ENCODE measurements around the gene ADAP1. TPM values are rescaled to one million over a fixed set of nuclear protein-coding genes. Genes with fewer than 3 reads are reported as not detected.

Gene ADAP1
- total and polyA plus RNA-seq, 2 of the 13 experiments (the other 11 are each of a cell fraction or from before 2014, with no cell fraction given): 10.5 to 24.6 TPM

DNA sequence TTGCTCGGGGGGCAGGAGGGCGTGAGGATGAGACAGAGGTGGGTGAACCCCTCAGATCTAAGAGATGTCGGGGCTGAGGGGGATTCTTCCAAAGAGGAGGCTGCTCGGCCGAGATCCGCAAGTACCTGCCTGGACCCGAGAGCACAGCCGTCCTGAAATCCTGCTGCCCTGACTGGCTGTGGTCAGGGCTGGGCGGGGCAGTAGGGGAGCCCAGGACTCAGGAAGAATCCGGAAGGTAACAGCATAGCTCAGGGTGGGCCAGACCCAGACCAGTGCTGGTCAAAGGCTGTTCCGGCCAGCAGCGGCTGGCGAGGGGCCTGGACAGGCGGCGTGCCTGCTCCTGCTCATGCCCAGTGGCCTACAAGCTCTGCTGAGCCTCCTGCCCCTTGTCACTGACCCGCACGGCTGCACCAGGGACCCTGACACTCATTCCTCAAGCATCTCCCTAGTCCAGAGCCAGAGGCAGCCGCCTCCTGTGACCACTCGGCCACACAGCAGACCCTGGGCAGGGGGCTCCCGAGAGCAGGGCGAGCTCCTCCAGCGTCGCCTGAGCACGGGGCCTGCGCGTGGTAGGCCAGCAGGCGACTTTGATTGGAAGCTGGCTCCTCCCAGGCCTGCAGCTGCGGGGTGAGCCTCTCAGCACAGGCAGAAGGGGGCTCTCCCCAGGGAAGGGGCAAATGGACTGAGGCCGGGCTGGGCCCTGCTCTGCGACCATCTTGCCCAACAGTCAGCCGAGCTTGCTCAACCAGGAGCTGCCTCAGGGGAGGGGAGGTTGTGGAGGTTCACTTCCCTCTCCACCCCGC is 3.1 kb upstream of the ADAP1 start (continued):
- TF ChIP-seq, protein P1, sequence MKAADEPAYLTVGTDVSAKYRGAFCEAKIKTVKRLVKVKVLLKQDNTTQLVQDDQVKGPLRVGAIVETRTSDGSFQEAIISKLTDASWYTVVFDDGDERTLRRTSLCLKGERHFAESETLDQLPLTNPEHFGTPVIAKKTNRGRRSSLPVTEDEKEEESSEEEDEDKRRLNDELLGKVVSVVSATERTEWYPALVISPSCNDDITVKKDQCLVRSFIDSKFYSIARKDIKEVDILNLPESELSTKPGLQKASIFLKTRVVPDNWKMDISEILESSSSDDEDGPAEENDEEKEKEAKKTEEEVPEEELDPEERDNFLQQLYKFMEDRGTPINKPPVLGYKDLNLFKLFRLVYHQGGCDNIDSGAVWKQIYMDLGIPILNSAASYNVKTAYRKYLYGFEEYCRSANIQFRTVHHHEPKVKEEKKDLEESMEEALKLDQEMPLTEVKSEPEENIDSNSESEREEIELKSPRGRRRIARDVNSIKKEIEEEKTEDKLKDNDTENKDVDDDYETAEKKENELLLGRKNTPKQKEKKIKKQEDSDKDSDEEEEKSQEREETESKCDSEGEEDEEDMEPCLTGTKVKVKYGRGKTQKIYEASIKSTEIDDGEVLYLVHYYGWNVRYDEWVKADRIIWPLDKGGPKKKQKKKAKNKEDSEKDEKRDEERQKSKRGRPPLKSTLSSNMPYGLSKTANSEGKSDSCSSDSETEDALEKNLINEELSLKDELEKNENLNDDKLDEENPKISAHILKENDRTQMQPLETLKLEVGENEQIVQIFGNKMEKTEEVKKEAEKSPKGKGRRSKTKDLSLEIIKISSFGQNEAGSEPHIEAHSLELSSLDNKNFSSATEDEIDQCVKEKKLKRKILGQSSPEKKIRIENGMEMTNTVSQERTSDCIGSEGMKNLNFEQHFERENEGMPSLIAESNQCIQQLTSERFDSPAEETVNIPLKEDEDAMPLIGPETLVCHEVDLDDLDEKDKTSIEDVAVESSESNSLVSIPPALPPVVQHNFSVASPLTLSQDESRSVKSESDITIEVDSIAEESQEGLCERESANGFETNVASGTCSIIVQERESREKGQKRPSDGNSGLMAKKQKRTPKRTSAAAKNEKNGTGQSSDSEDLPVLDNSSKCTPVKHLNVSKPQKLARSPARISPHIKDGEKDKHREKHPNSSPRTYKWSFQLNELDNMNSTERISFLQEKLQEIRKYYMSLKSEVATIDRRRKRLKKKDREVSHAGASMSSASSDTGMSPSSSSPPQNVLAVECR (CRISPR knock-in tag; IDR thresholded peaks at IDR 0.05; ENCODE audit: borderline replicate concordance): peak; percentile 85; the same call in 1 of the 2 replicates
- TF ChIP-seq, protein P2, sequence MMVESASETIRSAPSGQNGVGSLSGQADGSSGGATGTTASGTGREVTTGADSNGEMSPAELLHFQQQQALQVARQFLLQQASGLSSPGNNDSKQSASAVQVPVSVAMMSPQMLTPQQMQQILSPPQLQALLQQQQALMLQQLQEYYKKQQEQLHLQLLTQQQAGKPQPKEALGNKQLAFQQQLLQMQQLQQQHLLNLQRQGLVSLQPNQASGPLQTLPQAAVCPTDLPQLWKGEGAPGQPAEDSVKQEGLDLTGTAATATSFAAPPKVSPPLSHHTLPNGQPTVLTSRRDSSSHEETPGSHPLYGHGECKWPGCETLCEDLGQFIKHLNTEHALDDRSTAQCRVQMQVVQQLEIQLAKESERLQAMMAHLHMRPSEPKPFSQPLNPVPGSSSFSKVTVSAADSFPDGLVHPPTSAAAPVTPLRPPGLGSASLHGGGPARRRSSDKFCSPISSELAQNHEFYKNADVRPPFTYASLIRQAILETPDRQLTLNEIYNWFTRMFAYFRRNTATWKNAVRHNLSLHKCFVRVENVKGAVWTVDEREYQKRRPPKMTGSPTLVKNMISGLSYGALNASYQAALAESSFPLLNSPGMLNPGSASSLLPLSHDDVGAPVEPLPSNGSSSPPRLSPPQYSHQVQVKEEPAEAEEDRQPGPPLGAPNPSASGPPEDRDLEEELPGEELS (CRISPR knock-in tag; IDR thresholded peaks at IDR 0.05): peak; percentile 60
- TF ChIP-seq, protein P3, sequence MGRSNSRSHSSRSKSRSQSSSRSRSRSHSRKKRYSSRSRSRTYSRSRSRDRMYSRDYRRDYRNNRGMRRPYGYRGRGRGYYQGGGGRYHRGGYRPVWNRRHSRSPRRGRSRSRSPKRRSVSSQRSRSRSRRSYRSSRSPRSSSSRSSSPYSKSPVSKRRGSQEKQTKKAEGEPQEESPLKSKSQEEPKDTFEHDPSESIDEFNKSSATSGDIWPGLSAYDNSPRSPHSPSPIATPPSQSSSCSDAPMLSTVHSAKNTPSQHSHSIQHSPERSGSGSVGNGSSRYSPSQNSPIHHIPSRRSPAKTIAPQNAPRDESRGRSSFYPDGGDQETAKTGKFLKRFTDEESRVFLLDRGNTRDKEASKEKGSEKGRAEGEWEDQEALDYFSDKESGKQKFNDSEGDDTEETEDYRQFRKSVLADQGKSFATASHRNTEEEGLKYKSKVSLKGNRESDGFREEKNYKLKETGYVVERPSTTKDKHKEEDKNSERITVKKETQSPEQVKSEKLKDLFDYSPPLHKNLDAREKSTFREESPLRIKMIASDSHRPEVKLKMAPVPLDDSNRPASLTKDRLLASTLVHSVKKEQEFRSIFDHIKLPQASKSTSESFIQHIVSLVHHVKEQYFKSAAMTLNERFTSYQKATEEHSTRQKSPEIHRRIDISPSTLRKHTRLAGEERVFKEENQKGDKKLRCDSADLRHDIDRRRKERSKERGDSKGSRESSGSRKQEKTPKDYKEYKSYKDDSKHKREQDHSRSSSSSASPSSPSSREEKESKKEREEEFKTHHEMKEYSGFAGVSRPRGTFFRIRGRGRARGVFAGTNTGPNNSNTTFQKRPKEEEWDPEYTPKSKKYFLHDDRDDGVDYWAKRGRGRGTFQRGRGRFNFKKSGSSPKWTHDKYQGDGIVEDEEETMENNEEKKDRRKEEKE (IDR thresholded peaks at IDR 0.05): no peak
- TF ChIP-seq ZFX (CRISPR knock-in tag; IDR thresholded peaks at IDR 0.05; ENCODE audit: low read depth): peak; percentile 97
- peak; percentile 59; the same call in 1 of the 2 replicates for TF ChIP-seq FOXJ3 (CRISPR knock-in tag; IDR thresholded peaks at IDR 0.05; ENCODE audit: borderline replicate concordance)
- TF ChIP-seq, protein P4, sequence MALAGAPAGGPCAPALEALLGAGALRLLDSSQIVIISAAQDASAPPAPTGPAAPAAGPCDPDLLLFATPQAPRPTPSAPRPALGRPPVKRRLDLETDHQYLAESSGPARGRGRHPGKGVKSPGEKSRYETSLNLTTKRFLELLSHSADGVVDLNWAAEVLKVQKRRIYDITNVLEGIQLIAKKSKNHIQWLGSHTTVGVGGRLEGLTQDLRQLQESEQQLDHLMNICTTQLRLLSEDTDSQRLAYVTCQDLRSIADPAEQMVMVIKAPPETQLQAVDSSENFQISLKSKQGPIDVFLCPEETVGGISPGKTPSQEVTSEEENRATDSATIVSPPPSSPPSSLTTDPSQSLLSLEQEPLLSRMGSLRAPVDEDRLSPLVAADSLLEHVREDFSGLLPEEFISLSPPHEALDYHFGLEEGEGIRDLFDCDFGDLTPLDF (CRISPR knock-in tag; IDR thresholded peaks at IDR 0.05): 0 out of 2 replicates have a peak, but pooled peaks have one; percentile 54
- TF ChIP-seq ZFP62 (CRISPR knock-in tag; IDR thresholded peaks at IDR 0.05): no peak
- TF ChIP-seq, protein P5, sequence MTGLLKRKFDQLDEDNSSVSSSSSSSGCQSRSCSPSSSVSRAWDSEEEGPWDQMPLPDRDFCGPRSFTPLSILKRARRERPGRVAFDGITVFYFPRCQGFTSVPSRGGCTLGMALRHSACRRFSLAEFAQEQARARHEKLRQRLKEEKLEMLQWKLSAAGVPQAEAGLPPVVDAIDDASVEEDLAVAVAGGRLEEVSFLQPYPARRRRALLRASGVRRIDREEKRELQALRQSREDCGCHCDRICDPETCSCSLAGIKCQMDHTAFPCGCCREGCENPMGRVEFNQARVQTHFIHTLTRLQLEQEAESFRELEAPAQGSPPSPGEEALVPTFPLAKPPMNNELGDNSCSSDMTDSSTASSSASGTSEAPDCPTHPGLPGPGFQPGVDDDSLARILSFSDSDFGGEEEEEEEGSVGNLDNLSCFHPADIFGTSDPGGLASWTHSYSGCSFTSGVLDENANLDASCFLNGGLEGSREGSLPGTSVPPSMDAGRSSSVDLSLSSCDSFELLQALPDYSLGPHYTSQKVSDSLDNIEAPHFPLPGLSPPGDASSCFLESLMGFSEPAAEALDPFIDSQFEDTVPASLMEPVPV (CRISPR knock-in tag; IDR thresholded peaks at IDR 0.05): peak; percentile 97
- peak; percentile 81; the same call in 1 of the 2 replicates for TF ChIP-seq MZF1 (CRISPR knock-in tag; IDR thresholded peaks at IDR 0.05; ENCODE audit: borderline replicate concordance)
- peak; percentile 74; the same call in 1 of the 2 replicates for TF ChIP-seq ZNF160 (CRISPR knock-in tag; IDR thresholded peaks at IDR 0.05)
- peak; percentile 94 for TF ChIP-seq ARNT2 (CRISPR knock-in tag; IDR thresholded peaks at IDR 0.05; ENCODE audit: low read depth)
- TF ChIP-seq ZNF543 (CRISPR knock-in tag; IDR thresholded peaks at IDR 0.05): peak; percentile 95; the same call in 1 of the 2 replicates
- no peak for TF ChIP-seq ZNF260 (CRISPR knock-in tag; IDR thresholded peaks at IDR 0.05; ENCODE audit: borderline replicate concordance, low read depth)
- peak; percentile 5 for TF ChIP-seq KDM4B (CRISPR knock-in tag; IDR thresholded peaks at IDR 0.05)
- TF ChIP-seq MBD4 (IDR thresholded peaks at IDR 0.05; ENCODE audit: borderline replicate concordance, low read length): no peak
